Fibroblast of villous mesenchyme (primary cell): ENCODE results near the gene KRTAP4-9. TPM values are rescaled to one million over a fixed set of nuclear protein-coding genes. Genes with fewer than 3 reads are reported as not detected.
"Not testable (repeated sequence)": the region's sequence is repeated elsewhere in the genome, so short reads cannot be mapped to it uniquely, and the experiment has no call there.

Experiments used
- DNase-seq: peaks from one replicate; pipeline ENCODE4 v3.0.0-alpha.2; 2010; ENCODE audit warnings: low read depth
- H3K4me3 ChIP-seq: 2 replicates; pipeline ENCODE4 v1.5.1; 2011; ENCODE audit warnings: low read depth, mild to moderate bottlenecking, low read length
- total RNA-seq: library from RNA; depleted of rRNA; stranded (reverse); fragments of >200 nt; gene quantifications from 2 replicates; pipeline ENCODE4 v1.2.3, GENCODE V29; 2012
- TF ChIP-seq, protein P1 (sequence below): IDR thresholded peaks from 2 replicates; pipeline ENCODE4 v1.5.1; 2012; ENCODE audit warnings: low read depth, mild to moderate bottlenecking, low read length; ENCODE audit not compliant: insufficient read depth

The KRTAP4-9 gene
- total RNA-seq, 1 donor, result not detected

DNA sequence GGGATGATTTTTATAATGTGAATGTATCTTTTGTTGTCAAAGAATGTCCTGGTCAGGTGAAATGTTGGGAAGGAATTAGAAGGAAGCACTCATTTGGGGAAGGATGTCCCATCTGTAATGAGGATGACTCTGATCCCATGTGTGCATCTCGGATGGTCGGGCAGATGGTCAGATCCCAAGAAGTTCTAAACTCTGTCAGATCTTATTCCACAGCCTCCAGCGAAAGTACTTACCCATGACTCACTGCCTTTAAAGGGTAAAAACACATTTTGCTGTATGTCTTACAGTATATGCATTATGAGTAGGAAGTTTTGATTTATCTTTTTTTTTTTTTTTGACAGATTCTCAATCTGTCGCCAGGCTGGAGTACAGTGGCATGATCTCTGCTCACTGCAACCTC is 13.5 kb downstream of the KRTAP4-9 start:
- H3K4me3 ChIP-seq, result no peak overlapping the region
- TF ChIP-seq, protein P1, sequence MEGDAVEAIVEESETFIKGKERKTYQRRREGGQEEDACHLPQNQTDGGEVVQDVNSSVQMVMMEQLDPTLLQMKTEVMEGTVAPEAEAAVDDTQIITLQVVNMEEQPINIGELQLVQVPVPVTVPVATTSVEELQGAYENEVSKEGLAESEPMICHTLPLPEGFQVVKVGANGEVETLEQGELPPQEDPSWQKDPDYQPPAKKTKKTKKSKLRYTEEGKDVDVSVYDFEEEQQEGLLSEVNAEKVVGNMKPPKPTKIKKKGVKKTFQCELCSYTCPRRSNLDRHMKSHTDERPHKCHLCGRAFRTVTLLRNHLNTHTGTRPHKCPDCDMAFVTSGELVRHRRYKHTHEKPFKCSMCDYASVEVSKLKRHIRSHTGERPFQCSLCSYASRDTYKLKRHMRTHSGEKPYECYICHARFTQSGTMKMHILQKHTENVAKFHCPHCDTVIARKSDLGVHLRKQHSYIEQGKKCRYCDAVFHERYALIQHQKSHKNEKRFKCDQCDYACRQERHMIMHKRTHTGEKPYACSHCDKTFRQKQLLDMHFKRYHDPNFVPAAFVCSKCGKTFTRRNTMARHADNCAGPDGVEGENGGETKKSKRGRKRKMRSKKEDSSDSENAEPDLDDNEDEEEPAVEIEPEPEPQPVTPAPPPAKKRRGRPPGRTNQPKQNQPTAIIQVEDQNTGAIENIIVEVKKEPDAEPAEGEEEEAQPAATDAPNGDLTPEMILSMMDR, result no peak
- no peak for DNase-seq

GRCh38 chr17:41119696-41120690 is 14.8 kb downstream of the KRTAP4-9 start:
- DNase-seq, H3K4me3 ChIP-seq: not testable (repeated sequence)

- no peak overlapping the region for H3K4me3 ChIP-seq
- TF ChIP-seq, protein P1, result no peak
- no peak for DNase-seq
Observed at GRCh38 chr17:41121742-41122141, 16.6 kb downstream of the KRTAP4-9 start.

GRCh38 chr17:41123292-41123990 is 18.3 kb downstream of the KRTAP4-9 start:
- not testable (repeated sequence) for DNase-seq, H3K4me3 ChIP-seq

GRCh38 chr17:41123991-41124371 is 18.8 kb downstream of the KRTAP4-9 start, which contains the start of gene KRTAP4-12:
Gene KRTAP4-12, minus strand, starts transcription at chr17:41124182. Its CDS starts 60 bp downstream, at chr17:41124122.
- not testable (repeated sequence) for H3K4me3 ChIP-seq, DNase-seq

- H3K4me3 ChIP-seq, result no peak overlapping the region
- TF ChIP-seq, protein P1, result no peak
- no peak for DNase-seq
Observed at GRCh38 chr17:41125064-41125463, 19.9 kb downstream of the KRTAP4-9 start.

- no peak overlapping the region for H3K4me3 ChIP-seq
- TF ChIP-seq, protein P1, result no peak
Observed at GRCh38 chr17:41126412-41126811, 21.2 kb downstream of the KRTAP4-9 start.

DNA sequence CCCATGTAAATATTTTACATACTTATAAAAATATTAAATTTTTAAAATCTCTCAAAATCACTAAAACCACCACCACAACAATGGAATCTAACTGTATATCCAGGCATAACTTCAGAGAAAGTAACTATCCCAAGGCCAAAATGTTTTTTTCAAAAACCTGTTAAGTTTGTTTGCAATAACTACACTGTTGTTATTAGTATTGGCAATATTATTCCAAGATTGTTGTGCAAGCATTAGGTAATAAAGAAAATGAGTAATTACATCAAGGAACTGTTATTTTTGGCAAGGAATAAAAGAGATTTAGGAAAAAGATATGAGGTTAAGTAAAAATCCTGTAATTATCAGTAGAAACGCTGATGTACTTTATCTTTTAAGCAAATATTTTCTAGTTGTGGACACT is 22.2 kb downstream of the KRTAP4-9 start:
- no peak overlapping the region for H3K4me3 ChIP-seq
- TF ChIP-seq, protein P1, result no peak
- no peak for DNase-seq

More at GRCh38 chr17:41126412-41126811, 21.2 kb downstream of the KRTAP4-9 start:
- no peak for DNase-seq
